Activated T-cell treated with anti-CD3 and anti-CD28 coated beads, Interleukin-2, amount 50 U/mL, for 24 hours (primary cell): ENCODE results near the gene PRR5.

ENCODE experiments used
- DNase-seq: peaks from one replicate; pipeline ENCODE4 v3.0.0-alpha.2; 2020
- H3K27ac Mint-ChIP-seq: 2 replicates; pipeline ENCODE4 v1.8.0; 2020; ENCODE audit warnings: mild to moderate bottlenecking, mixed read lengths
- H3K27me3 Mint-ChIP-seq: 2 replicates; pipeline ENCODE4 v1.8.0; 2020; ENCODE audit warnings: mixed read lengths
- H3K36me3 Mint-ChIP-seq: 2 replicates; pipeline ENCODE4 v1.8.0; 2020; ENCODE audit warnings: low read depth, mixed read lengths
- H3K4me1 Mint-ChIP-seq: 2 replicates; pipeline ENCODE4 v1.8.0; 2020; ENCODE audit warnings: low read depth, mixed read lengths
- H3K4me3 Mint-ChIP-seq: 2 replicates; pipeline ENCODE4 v1.8.0; 2020; ENCODE audit warnings: mild to moderate bottlenecking, moderate library complexity, mixed read lengths
- H3K9me3 Mint-ChIP-seq: 2 replicates; pipeline ENCODE4 v1.8.0; 2020; ENCODE audit warnings: mixed read lengths

Gene PRR5

DNA sequence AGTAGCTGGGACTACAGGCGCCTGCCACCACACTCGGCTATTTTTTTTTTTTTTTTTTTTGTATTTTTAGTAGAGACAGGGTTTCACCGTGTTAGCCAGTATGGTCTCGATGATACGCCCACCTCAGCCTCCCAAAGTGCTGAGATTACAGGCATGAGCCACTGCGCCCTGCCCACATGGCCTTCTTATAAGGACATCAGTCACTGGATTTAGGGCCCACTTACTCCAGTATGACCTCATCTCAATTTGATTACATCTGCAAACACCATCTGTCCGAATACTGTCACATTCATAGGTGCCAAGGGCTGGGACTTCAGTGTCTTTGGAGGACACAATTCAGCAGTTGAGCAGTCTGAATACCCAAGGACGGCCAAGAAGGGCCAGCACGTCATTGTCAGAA lies 8.2 kb upstream of the PRR5 start:
- no peak for DNase-seq
- Mint-ChIP-seq H3K27me3 (no peaks in the 10 kb centered on the region), H3K4me3 (no peak overlapping the region), H3K9me3 (no peaks in the 10 kb centered on the region), H3K4me1 (peaks cover 5% of the 10 kb centered on the region), H3K27ac (no peak overlapping the region), H3K36me3 (no peaks in the 10 kb centered on the region)

GRCh38 chr22:44697423-44698141 lies 4.4 kb upstream of the PRR5 start:
- H3K27ac Mint-ChIP-seq = no peak overlapping the region
- H3K4me3 Mint-ChIP-seq = no peak overlapping the region
- H3K4me1 Mint-ChIP-seq = peaks cover 11% of the 10 kb centered on the region
- H3K36me3 Mint-ChIP-seq = no peaks in the 10 kb centered on the region
- DNase-seq = peak; percentile 92
- H3K27me3 Mint-ChIP-seq = no peaks in the 10 kb centered on the region
- H3K9me3 Mint-ChIP-seq = no peaks in the 10 kb centered on the region

GRCh38 chr22:44698531-44699421 lies 3.2 kb upstream of the PRR5 start:
- Mint-ChIP-seq H3K27me3 (no peaks in the 10 kb centered on the region), H3K27ac (no peak overlapping the region), H3K9me3 (no peaks in the 10 kb centered on the region), H3K4me1 (peaks cover 20% of the 10 kb centered on the region), H3K4me3 (no peak overlapping the region), H3K36me3 (peaks cover under 1% of the 10 kb centered on the region)
- no peak for DNase-seq

DNA sequence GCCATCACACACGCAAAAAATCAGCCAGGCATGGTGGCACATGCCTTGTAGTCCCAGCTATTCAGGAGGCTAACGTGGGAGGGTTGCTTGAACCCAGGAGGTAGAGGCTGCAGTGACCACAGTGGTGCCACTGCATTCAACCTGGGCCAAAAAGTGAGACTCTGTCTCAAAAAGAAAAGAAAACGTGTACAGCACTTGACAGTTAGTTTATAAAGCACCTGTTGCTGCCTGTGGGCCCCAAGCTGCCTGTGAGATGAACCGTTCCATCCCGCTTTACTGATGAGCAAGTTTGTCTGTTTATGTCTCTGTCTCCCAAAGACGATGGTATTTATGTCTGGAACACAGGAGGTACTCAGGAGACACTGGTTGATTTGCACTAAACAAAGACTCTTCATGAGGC lies 1.5 kb upstream of the PRR5 start:
- peaks cover 29% of the 10 kb centered on the region for H3K4me1 Mint-ChIP-seq
- no peak for DNase-seq
- no peak overlapping the region for H3K27ac Mint-ChIP-seq
- peaks cover 9% of the 10 kb centered on the region for H3K36me3 Mint-ChIP-seq
- H3K9me3 Mint-ChIP-seq = no peaks in the 10 kb centered on the region
- H3K4me3 Mint-ChIP-seq = no peak overlapping the region
- no peaks in the 10 kb centered on the region for H3K27me3 Mint-ChIP-seq

GRCh38 chr22:44701187-44701790 lies 715 bp upstream of the PRR5 start:
- peaks cover 33% of the 10 kb centered on the region for H3K4me1 Mint-ChIP-seq
- H3K27ac Mint-ChIP-seq = peak overlapping the region; percentile 33
- no peaks in the 10 kb centered on the region for H3K27me3 Mint-ChIP-seq

GRCh38 chr22:44702479-44703198 lies 635 bp downstream of the PRR5 start:
- peak overlapping the region; percentile 78 for H3K4me3 Mint-ChIP-seq
- H3K4me1 Mint-ChIP-seq = peaks cover 33% of the 10 kb centered on the region
- H3K9me3 Mint-ChIP-seq = no peaks in the 10 kb centered on the region
- no peaks in the 10 kb centered on the region for H3K27me3 Mint-ChIP-seq
- no peak for DNase-seq
- H3K36me3 Mint-ChIP-seq = peaks cover 14% of the 10 kb centered on the region
- H3K27ac Mint-ChIP-seq = no peak overlapping the region

More at GRCh38 chr22:44701187-44701790, 715 bp upstream of the PRR5 start:
- Mint-ChIP-seq H3K36me3 (peaks cover 13% of the 10 kb centered on the region), H3K9me3 (no peaks in the 10 kb centered on the region), H3K4me3 (peak overlapping the region; percentile 57)
- DNase-seq = no peak

DNA sequence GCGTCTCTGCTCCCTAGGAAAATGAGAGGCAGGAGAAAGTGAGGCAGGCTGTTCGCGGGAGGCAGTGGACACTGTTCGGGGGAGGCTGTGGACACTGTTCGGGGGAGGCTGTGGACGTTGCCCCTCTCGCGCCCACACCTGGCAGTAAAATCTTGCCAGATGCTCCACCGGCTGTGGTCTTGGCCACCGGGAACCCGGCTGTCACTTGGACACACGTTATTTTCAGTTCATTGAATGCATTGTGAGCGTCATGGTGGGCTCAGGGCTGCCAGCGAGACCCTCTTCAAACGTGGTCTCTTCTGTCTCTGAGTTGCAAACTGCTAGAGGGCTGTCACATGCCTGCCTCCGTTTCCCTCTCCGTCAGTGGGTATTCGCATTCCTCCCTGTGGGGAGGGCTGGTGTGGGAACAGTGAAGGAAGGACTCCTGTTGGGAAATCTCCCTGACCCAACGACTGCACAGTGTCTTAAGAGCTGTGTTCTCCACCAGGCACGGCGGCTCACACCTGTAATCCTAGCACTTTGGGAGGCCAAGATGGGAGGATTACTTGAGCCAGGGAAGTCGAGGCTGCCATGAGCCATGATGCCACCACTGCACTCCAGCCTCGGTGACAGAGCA lies 1.4 kb downstream of the PRR5 start:
- Mint-ChIP-seq H3K9me3 (no peaks in the 10 kb centered on the region), H3K4me1 (peaks cover 37% of the 10 kb centered on the region), H3K27me3 (no peaks in the 10 kb centered on the region), H3K4me3 (peak overlapping the region; percentile 78), H3K27ac (no peak overlapping the region), H3K36me3 (peaks cover 16% of the 10 kb centered on the region)
- no peak for DNase-seq

GRCh38 chr22:44704159-44705021 lies 2.4 kb downstream of the PRR5 start:
- no peak overlapping the region for H3K27ac Mint-ChIP-seq
- peaks cover 40% of the 10 kb centered on the region for H3K4me1 Mint-ChIP-seq
- H3K9me3 Mint-ChIP-seq = no peaks in the 10 kb centered on the region
- H3K4me3 Mint-ChIP-seq = peak overlapping the region; percentile 78
- no peaks in the 10 kb centered on the region for H3K27me3 Mint-ChIP-seq
- peaks cover 18% of the 10 kb centered on the region for H3K36me3 Mint-ChIP-seq
- no peak for DNase-seq

DNA sequence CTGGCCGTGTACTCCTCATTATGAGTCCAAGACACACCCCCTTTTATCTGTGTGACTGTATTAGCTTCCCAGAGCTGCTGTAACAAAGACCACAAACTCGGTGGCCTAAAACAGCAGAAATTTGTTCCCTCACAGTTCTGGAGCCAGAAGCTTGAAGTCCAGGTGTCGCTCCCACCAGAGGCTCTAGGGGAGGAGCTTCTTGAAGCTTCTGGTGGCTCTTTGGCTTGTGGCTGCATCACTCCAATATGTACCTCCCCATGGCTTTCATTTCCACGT lies 3.0 kb downstream of the PRR5 start:
- DNase-seq = no peak
- Mint-ChIP-seq H3K9me3 (no peaks in the 10 kb centered on the region), H3K27me3 (no peaks in the 10 kb centered on the region), H3K4me1 (peaks cover 45% of the 10 kb centered on the region), H3K27ac (no peak overlapping the region), H3K4me3 (no peak overlapping the region), H3K36me3 (peaks cover 18% of the 10 kb centered on the region)

DNA sequence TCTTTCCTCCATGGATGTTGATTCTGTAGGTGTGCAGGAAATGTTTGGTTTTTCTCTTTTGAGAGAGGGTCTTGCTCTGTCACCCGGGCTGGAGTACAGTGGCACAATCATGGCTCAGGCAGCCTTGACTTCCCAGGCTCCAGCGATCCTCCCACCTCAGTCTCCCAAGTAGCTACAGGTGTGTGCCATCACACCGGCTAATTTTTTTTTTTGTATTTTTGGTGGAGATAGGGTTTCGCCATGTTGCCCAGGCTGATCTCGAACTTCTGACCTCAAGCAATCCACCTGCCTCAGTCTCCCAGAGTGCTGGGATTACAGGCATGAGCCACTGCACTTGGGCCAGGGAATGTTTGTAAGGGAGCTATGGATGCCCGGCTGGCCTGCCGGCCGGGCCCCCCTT lies 4.5 kb downstream of the PRR5 start:
- peaks cover 55% of the 10 kb centered on the region for H3K4me1 Mint-ChIP-seq
- no peak overlapping the region for H3K4me3 Mint-ChIP-seq
- H3K27ac Mint-ChIP-seq = no peak overlapping the region
- no peaks in the 10 kb centered on the region for H3K9me3 Mint-ChIP-seq
- no peaks in the 10 kb centered on the region for H3K27me3 Mint-ChIP-seq
- H3K36me3 Mint-ChIP-seq = peaks cover 18% of the 10 kb centered on the region
- DNase-seq = no peak

- H3K36me3 Mint-ChIP-seq = peaks cover 18% of the 10 kb centered on the region
- peaks cover 52% of the 10 kb centered on the region for H3K4me1 Mint-ChIP-seq
- no peak overlapping the region for H3K4me3 Mint-ChIP-seq
- no peak overlapping the region for H3K27ac Mint-ChIP-seq
- no peak for DNase-seq
- H3K9me3 Mint-ChIP-seq = no peaks in the 10 kb centered on the region
- H3K27me3 Mint-ChIP-seq = no peaks in the 10 kb centered on the region
These were observed 5.2 kb downstream of the PRR5 start for GRCh38 chr22:44707178-44707577.

- Mint-ChIP-seq H3K36me3 (peaks cover 21% of the 10 kb centered on the region), H3K27ac (peak overlapping the region; percentile 27), H3K4me1 (peaks cover 52% of the 10 kb centered on the region), H3K9me3 (no peaks in the 10 kb centered on the region), H3K27me3 (no peaks in the 10 kb centered on the region), H3K4me3 (no peak overlapping the region)
- DNase-seq = no peak
These were observed 5.7 kb downstream of the PRR5 start for GRCh38 chr22:44707752-44708151.

GRCh38 chr22:44709881-44710392 lies 7.9 kb downstream of the PRR5 start:
- Mint-ChIP-seq H3K9me3 (no peaks in the 10 kb centered on the region), H3K4me1 (peaks cover 36% of the 10 kb centered on the region), H3K27ac (peak overlapping the region; percentile 76), H3K27me3 (no peaks in the 10 kb centered on the region), H3K4me3 (peak overlapping the region; percentile 12), H3K36me3 (peaks cover 25% of the 10 kb centered on the region)
- DNase-seq = no peak
